ENCODE measurements around the gene SLCO2A1.

DNA sequence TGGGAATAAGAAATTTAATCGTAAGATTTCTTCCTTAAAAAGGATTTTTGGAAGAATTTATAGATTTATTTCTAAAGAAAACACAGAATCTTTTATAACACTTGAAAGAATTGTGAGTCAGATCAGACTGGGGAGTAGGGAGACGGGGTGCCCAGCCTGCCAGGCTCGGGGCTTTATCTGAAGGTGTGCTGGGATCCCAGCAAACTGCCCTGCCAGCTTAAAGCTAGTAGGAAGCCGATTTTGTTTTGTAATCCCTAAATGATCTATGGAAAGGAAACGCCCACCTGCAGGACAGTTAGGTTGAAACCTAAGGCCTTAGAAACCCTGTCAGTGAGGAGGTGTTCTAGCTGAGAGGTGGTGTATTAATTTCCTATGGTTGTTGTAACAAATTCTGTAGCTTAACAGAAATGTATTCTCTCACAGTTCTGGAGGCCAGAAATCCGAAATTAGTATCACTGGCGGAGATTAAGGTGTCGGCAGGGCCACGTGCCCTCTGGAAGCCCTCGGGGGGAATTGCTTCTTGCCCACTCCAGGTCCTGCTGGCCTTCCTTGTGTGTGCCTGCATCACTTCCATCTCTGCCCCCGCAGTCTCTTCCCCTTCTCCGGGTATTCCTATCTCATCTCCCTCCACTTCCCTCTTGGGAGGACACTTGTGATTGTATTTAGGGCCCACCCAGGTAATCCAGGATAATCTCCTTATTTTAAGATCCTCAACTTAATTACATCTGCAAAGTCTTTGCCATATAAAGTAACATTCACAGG, 114.7 kb downstream of the SLCO2A1 start:
- no peak for TF ChIP-seq POLR2A (IDR thresholded peaks at IDR 0.05)
- TF ChIP-seq, protein P1, sequence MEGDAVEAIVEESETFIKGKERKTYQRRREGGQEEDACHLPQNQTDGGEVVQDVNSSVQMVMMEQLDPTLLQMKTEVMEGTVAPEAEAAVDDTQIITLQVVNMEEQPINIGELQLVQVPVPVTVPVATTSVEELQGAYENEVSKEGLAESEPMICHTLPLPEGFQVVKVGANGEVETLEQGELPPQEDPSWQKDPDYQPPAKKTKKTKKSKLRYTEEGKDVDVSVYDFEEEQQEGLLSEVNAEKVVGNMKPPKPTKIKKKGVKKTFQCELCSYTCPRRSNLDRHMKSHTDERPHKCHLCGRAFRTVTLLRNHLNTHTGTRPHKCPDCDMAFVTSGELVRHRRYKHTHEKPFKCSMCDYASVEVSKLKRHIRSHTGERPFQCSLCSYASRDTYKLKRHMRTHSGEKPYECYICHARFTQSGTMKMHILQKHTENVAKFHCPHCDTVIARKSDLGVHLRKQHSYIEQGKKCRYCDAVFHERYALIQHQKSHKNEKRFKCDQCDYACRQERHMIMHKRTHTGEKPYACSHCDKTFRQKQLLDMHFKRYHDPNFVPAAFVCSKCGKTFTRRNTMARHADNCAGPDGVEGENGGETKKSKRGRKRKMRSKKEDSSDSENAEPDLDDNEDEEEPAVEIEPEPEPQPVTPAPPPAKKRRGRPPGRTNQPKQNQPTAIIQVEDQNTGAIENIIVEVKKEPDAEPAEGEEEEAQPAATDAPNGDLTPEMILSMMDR (IDR thresholded peaks at IDR 0.05), result no peak

Data from testis (tissue), 2 donors.